ENCODE results near the gene CR1.

CR1 gene

DNA sequence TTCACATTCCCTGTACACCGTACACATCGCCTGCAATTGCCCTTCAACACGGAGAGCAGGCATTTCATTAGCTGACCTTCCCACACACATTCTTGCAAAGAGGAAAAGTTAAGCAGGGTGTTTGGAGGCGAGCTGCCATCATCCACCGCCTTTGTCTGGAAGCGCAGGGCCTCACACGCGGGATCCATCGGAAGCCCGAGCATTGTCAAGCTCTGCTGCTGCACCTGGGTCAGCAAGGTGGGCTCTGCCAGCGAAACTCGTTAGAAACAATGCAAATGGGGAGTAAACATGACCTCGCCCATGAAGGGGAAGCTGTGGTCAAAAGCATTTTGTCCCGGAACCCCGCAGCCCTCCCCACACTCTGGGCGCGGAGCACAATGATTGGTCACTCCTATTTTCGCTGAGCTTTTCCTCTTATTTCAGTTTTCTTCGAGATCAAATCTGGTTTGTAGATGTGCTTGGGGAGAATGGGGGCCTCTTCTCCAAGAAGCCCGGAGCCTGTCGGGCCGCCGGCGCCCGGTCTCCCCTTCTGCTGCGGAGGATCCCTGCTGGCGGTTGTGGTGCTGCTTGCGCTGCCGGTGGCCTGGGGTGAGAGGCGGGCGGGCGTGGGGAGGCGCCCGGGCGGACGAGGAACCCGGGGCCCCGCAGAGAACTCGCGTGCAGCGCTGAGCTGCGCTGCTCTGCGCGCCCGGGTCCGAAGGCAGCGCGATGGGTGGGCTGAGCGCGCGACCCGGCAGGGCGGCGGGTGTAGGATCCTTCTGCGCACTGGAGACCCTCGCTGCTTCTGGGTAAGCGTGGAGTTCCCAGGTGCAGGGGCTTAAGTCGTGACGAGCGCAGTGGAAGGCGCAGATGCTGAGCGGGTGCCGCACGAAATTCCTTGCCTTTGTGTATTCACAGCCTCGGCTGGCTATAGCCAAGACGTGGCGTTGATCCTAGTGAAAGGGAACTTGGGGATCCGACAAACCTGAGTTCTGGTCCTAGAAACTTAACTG lies at the start of gene CR1:
Gene CR1, plus strand, starts transcription at position 357 of the 992 bp plus-strand sequence. Its CDS starts 111 bp downstream, at position 468.
- Histone ChIP-seq H3K9me3 (replicated peaks in 1 of 11) (peaks cover 0 to 6% (median 0%) of the 10 kb centered on the region in 11 experiments; a peak in 3 of 22 replicates), H3K27me3 (no peaks in the 10 kb centered on the region), H3K27ac (peak within 1 kb of the TSS in 1 of 11 experiments; percentile 36; a peak in 2 of 22 replicates), H3K36me3 (no peaks in the 10 kb centered on the region), H4K20me1 (no peaks in the 10 kb centered on the region), H3K4me2 (peak within 1 kb of the TSS in 9 of 11 experiments; percentile 7 to 59 (median 30); a peak in 10 of 22 replicates), H3K4me1 (peaks cover 0 to 19% (median 3%) of the 10 kb centered on the region in 10 experiments; a peak in 7 of 20 replicates), H3K4me3 (peak within 1 kb of the TSS in 4 of 10 experiments; percentile 31 to 39 (median 36); a peak in 5 of 20 replicates), H3K9ac (peak within 1 kb of the TSS in 1 of 11 experiments; percentile 23; a peak in 1 of 22 replicates)
- no peak for TF ChIP-seq Cebpa-rat (IDR thresholded peaks at IDR 0.05)

DNA sequence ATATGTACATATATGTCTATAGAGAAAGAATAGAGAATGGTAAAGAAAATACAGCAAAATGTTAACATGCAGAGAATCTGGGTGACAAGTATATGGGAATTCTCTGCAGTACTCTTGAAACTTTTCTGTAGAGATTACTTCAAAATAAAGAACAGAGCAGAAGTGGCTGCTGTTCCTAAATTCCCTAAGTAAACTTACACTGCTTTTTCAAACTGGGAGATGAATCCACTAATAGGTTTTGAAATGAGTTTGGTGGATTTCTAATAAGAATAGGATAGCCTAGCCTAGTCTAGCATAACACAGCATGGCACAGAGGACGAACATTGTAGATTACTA lies 42.3 kb upstream of the CR1 start:
- H3K36me3 ChIP-seq = no peaks in the 10 kb centered on the region
- H3K27me3 ChIP-seq = no peaks in the 10 kb centered on the region
- H3K4me2 ChIP-seq = no peak overlapping the region
- no peak overlapping the region for H3K27ac ChIP-seq
- H3K9me3 ChIP-seq (replicated peaks in 1 of 11) = peaks cover 8 to 13% (median 11%) of the 10 kb centered on the region in 11 experiments; a peak in 20 of 22 replicates
- no peak for TF ChIP-seq Cebpa-rat (IDR thresholded peaks at IDR 0.05)
- peaks cover 0 to 12% (median 0%) of the 10 kb centered on the region in 10 experiments; a peak in 6 of 20 replicates for H3K4me1 ChIP-seq
- no peak overlapping the region for H3K9ac ChIP-seq
- no peak overlapping the region for H3K4me3 ChIP-seq
- H4K20me1 ChIP-seq = no peaks in the 10 kb centered on the region

DNA sequence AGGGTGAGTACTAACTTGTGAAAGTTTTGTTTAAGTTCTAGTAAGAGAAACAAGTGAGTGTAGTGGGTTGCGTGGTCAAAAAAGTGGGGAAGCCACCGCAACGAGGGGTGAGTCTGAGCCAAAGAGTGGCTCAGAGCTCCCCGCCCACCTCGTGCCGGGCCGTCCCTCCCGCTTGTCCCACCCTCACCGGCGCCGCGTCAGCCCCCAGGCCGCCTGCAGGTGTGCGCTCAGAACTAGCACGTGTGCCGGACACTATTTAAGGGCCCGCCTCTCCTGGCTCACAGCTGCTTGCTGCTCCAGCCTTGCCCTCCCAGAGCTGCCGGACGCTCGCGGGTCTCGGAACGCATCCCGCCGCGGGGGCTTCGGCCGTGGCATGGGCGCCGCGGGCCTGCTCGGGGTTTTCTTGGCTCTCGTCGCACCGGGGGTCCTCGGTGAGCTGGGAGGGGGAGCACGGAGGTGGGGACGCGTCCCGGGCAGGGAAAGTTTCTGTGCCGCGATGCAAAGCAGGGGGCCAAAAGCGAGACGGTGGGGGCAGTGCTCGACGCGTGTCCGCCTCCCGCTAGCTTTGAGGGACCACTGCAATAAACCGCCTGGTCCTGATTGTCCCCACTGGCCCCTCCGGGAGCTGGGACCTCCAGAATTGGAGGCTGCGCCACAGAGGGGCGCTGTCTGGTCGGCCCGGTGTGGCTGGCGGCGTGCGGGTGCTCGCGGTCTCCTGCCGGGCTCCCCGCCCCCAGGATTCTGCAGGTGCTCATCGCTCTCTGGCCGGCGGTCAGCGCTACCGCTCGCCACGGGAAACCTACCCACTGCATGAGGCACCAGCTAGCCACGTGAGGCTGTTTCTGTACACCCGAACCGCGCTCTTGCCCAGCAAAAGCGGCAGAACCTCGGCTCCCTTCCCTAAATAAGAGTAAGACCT lies 41.7 kb upstream of the CR1 start, which contains the start of gene CR2:
Gene CR2, plus strand, starts transcription at position 283 of the 919 bp plus-strand sequence. Its CDS starts 91 bp downstream, at position 374.
- Histone ChIP-seq H3K4me1 (peaks cover 0 to 12% (median 0%) of the 10 kb centered on the region in 10 experiments; a peak in 6 of 20 replicates), H3K4me3 (no peak within 1 kb of the TSS), H3K4me2 (no peak within 1 kb of the TSS), H3K27ac (no peak within 1 kb of the TSS), H4K20me1 (no peaks in the 10 kb centered on the region), H3K9me3 (replicated peaks in 1 of 11) (peaks cover 8 to 13% (median 11%) of the 10 kb centered on the region in 11 experiments; a peak in 20 of 22 replicates), H3K27me3 (no peaks in the 10 kb centered on the region), H3K36me3 (no peaks in the 10 kb centered on the region), H3K9ac (no peak within 1 kb of the TSS)
- TF ChIP-seq Cebpa-rat (IDR thresholded peaks at IDR 0.05) = no peak

DNA sequence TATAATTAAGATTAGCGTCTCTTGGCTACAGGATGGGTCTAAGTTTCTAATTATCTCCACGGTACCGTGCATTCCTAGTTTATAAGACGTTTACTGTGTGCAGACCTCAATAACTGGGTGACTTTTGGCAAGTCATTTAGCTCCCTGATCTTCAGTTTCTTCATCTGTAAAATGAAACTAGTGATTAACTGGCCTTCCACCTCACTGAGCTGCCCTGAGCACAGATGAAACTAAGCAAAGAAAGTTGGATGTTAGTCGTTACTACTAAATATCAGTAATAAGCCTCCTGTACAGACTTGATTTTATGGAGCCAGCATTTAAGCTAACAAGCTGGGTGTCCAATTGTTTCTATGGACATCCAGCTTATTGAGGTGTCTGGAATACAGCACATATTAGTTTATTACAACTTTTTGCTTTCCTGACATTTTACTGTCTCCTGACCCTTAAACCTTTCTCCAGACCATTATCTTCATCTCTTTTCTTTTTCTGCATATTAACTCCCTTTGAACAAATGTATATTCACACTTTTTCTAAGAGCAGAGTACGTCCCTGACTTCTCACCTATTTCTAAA lies 40.7 kb upstream of the CR1 start:
- Histone ChIP-seq H3K27me3 (no peaks in the 10 kb centered on the region), H3K4me2 (no peak overlapping the region), H3K36me3 (no peaks in the 10 kb centered on the region), H3K9ac (no peak overlapping the region), H4K20me1 (no peaks in the 10 kb centered on the region), H3K27ac (no peak overlapping the region), H3K4me1 (peaks cover 0 to 12% (median 0%) of the 10 kb centered on the region in 10 experiments; a peak in 6 of 20 replicates), H3K9me3 (replicated peaks in 1 of 11) (peaks cover 8 to 13% (median 11%) of the 10 kb centered on the region in 11 experiments; a peak in 20 of 22 replicates), H3K4me3 (no peak overlapping the region)
- no peak for TF ChIP-seq Cebpa-rat (IDR thresholded peaks at IDR 0.05)

DNA sequence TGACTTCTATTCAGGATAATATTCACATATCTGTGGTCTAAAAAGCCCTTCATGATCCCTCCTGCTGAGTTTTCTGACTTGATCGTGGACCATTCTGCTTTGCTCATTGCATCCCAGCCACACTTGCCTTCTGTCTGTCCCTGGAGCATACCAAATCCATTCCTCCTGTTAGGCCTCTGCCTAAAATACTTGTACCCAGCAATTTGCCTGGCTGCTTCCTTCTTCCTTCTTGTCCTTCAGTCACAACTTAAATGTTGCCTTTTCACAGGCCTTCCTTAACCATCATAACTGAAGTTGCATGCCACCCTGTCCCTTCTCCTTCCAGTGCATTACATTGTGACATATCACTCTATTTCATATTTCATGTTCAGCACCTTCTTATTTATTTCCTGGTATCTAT lies 37.5 kb upstream of the CR1 start:
- no peaks in the 10 kb centered on the region for H3K36me3 ChIP-seq
- no peak overlapping the region for H3K9ac ChIP-seq
- H3K4me1 ChIP-seq = peaks cover 0 to 12% (median 0%) of the 10 kb centered on the region in 10 experiments; a peak in 6 of 20 replicates
- no peak overlapping the region for H3K27ac ChIP-seq
- H4K20me1 ChIP-seq = no peaks in the 10 kb centered on the region
- H3K4me3 ChIP-seq = no peak overlapping the region
- H3K9me3 ChIP-seq (replicated peaks in 1 of 11) = peaks cover 8 to 13% (median 11%) of the 10 kb centered on the region in 11 experiments; a peak in 20 of 22 replicates
- TF ChIP-seq Cebpa-rat (IDR thresholded peaks at IDR 0.05) = no peak
- H3K4me2 ChIP-seq = peak overlapping the region in 2 of 11 experiments; percentile 48 to 57; a peak in 2 of 22 replicates
- no peaks in the 10 kb centered on the region for H3K27me3 ChIP-seq

DNA sequence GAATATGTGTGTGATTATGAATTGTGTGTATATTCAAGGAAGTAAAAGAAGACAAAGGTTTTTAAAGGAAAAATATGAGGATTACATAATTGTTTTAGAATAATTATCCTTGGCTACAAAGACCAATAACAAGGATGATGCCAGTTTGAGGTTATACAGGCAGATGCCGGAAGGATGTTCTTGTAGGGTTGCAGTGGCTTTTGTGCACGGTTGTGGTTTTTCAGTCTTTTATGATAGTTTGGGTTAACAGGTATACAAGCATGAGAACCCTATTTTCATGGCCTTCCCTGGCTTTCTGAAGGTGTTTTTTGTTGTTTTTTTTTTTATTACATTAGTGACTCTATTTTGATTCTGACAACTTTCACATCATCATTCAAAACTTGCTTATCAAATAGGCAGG lies 36.9 kb upstream of the CR1 start:
- no peak overlapping the region for H3K4me2 ChIP-seq
- H3K4me3 ChIP-seq = no peak overlapping the region
- no peaks in the 10 kb centered on the region for H3K36me3 ChIP-seq
- H3K27me3 ChIP-seq = no peaks in the 10 kb centered on the region
- no peak for TF ChIP-seq Cebpa-rat (IDR thresholded peaks at IDR 0.05)
- peaks cover 0 to 12% (median 0%) of the 10 kb centered on the region in 10 experiments; a peak in 6 of 20 replicates for H3K4me1 ChIP-seq
- H4K20me1 ChIP-seq = no peaks in the 10 kb centered on the region
- H3K9ac ChIP-seq = no peak overlapping the region
- no peak overlapping the region for H3K27ac ChIP-seq
- H3K9me3 ChIP-seq (replicated peaks in 1 of 11) = peaks cover 8 to 10% (median 8%) of the 10 kb centered on the region in 11 experiments; a peak in 20 of 22 replicates

DNA sequence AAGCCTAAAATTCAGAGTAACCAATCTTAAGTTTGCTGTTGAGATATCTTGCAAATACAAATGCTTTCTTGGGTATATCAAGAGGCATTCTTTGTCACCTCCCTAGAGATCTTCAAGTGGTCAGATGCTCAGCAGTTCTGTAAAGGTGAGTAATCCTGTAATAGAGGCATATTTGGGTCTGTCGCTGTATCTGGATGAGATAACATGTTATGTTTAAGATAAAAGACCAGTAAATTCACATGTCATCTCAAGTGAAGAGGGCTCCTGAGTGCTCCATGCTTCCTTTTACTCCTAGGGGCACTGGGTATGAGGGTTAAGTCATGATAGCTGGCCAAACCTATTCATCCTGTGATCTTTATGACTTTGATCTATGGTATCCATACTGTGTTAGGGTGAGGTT lies 34.3 kb upstream of the CR1 start:
- no peaks in the 10 kb centered on the region for H3K36me3 ChIP-seq
- no peaks in the 10 kb centered on the region for H3K9me3 ChIP-seq (replicated peaks in 1 of 11)
- H4K20me1 ChIP-seq = no peaks in the 10 kb centered on the region
- H3K9ac ChIP-seq = no peak overlapping the region
- no peak overlapping the region for H3K4me2 ChIP-seq
- peaks cover 0 to 12% (median 0%) of the 10 kb centered on the region in 10 experiments; a peak in 6 of 20 replicates for H3K4me1 ChIP-seq
- H3K27me3 ChIP-seq = no peaks in the 10 kb centered on the region
- H3K4me3 ChIP-seq = no peak overlapping the region
- TF ChIP-seq Cebpa-rat (IDR thresholded peaks at IDR 0.05) = no peak
- no peak overlapping the region for H3K27ac ChIP-seq

DNA sequence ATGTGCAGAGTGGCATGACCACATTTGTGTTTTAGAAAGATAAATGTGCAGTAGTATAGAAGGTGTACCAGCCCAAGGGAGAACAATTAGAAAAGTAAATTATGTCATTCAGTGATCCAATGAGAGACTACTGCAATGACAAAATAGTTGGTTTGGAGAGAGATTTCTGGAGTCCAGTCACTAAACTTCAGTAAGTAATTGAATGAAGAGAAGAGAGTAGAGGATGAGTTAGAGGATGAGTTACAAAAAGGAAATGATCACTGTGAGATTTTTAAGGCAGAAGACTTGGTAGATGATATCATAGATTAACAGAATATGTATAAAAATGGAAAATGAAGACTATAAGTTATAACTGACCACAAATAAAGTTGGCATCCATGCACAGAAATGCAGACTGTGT lies 33.4 kb upstream of the CR1 start:
- Histone ChIP-seq H3K27ac (no peak overlapping the region), H3K27me3 (no peaks in the 10 kb centered on the region), H3K4me2 (no peak overlapping the region), H3K9me3 (replicated peaks in 1 of 11) (no peaks in the 10 kb centered on the region), H3K4me3 (no peak overlapping the region), H3K9ac (no peak overlapping the region), H4K20me1 (no peaks in the 10 kb centered on the region), H3K4me1 (peaks cover 0 to 10% (median 0%) of the 10 kb centered on the region in 10 experiments; a peak in 6 of 20 replicates), H3K36me3 (no peaks in the 10 kb centered on the region)
- no peak for TF ChIP-seq Cebpa-rat (IDR thresholded peaks at IDR 0.05)
